NCI-H146 (cell line): Measurements from ENCODE around the gene RCAN2.
"Not testable (repeated sequence)": the region's sequence is repeated elsewhere in the genome, so short reads cannot be mapped to it uniquely, and the experiment has no call there.

Source experiments
- DNase-seq: peaks from one replicate; lab custom pipeline; 2025; lab: John Stamatoyannopoulos, UW

The RCAN2 gene

DNA sequence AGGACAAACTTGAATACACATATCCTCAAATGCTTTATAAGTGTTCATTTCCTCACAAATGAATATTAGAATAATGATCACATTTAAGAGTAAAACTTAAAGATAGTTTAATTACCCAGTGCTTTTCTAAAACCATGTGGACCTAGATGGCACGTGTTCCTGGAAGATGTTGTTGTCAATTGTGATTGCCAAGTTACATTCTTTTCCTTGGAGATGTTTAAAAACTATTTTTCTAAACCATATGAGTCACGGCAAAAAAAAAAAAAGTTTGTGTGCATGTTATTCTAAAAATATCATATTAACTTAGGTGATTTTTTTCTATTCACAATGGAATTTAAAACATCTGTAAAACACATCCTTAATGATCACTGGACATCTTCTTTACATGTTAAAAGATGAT, 51.1 kb downstream of the RCAN2 start:
- no peak for DNase-seq

DNA sequence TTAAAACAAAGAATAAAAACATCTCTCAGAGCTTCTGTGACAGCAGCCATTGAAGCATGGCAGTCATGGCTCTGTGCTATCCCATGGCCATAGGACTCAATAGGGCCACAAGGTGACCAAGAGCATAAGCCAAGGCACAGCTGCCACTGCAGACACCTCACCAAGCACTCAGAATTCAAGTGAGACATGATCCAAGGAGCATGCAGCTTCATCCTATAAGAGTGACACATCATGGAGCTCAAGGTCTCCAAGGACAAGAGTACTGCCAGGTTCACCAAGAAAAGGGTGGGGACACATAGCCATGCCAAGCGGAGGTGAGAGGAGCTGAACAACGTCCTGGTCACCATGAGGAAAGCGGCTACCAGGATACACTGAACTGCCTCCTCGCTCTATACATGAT, 53.0 kb downstream of the RCAN2 start:
- DNase-seq = no peak

DNA sequence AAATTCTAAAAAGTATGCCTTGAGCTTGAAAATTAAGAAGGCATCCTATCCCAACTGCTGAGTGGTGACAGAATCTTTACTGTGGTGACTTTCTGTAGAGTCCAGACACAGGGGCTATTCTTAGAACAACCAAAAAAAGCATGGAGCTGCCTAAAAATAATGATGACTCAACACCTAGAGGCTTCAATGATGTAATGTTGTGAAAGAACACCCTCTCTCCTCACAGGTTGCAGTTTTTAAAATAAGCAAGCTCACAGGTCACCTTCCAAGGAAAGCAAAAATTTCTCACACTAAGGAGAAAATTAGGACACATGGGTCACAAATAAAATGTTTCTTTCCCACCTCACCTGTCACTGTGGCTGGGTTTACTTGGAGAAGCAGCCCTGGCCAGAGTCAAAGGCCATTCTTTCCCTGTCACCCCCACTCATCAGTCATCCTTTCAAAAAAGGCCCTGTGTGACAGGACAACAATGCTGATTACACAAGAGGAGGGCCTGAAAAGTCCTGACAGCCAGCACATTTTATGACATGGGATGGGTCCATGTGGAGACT, 53.5 kb downstream of the RCAN2 start:
- DNase-seq = no peak

DNA sequence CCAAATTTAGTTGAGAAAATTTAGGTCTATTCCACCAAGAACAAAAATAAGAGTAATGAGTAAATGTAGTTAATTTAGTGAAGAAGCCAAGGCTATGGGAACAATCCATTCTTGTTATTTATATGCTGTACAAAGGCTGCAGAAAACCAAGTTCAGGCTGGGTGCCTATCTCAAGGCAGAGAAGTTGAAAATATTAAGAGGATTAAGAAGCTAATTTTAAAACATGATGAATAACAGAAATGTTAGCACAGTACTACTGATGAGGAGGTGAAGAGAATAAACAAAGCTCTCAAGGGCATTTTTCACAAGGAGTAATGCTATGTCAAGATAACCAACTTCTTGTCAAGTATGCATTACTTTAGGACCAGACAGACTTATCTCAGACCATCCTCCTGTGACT, 68.6 kb downstream of the RCAN2 start:
- DNase-seq = no peak

DNA sequence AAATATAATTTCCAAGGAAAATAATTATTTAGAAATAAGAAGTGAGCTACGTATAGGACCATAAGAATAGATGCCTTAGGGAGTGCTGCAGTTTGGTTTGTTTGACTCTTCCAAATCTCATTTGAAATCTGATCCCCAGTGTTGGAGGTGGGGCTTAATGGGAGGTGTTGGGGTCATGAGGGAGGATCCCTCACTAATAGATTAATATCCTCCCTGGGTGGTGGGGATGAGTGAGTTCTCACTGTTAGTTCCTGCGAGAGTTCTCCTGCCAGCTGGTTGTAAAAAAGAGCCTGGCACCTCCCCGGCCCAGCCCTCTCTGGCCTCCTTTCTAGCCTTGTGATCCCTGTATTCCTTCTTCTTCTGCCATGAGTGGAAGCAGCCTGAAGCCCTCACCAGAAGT, 69.3 kb downstream of the RCAN2 start:
- DNase-seq = no peak

DNA sequence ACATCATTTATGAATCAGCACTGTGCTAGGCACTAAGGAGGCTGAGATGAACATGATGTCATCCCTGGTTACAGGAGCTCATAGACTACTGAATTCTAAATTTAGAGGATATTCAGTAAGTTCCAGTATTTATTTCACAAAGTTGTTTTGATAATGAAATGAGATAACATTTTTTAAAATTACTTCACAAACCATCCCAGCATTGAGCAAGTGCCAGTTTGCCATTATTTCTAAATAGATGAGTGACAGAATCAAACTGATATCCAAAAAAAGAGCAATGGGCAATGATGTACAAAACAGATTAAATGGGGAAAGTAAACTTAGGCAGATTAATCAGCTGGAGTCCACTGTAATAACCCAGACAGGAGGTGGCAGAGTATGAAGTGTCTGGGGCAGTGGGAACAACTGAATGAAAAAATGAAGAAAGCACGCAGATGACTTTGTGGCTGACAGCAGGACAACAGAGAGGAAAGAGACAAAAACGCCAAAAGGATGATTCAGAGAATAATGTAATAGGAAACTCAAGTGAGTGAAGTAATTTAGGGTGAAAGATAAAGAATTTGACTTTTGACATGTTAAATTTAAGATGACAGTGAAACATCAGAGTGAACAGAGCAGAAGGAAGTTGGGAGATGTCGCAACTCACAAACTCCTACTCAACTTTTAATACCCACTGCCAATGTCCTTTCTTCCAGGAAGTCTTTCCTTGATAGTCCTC, 70.2 kb downstream of the RCAN2 start:
- no peak for DNase-seq

DNA sequence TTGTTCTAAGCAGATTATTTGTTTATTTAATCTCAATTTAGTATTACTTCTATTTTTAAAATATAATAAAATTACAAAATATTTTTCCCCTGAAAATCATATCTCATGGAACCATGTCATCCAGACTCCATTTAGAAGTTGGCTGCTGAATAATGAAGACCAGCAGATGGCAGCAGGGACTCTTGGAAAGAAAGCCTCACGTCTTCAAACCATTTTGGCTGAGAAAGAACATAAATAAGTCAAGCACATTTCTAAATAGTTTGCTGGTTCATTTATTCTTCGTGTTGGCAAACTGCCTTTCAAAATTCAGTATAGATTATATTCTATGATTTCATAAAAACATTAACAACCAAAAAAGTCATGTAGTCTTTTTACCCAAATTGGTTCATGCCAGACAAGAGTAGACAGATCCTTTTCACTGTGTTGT, 71.7 kb downstream of the RCAN2 start:
- DNase-seq = peak; percentile 2

DNA sequence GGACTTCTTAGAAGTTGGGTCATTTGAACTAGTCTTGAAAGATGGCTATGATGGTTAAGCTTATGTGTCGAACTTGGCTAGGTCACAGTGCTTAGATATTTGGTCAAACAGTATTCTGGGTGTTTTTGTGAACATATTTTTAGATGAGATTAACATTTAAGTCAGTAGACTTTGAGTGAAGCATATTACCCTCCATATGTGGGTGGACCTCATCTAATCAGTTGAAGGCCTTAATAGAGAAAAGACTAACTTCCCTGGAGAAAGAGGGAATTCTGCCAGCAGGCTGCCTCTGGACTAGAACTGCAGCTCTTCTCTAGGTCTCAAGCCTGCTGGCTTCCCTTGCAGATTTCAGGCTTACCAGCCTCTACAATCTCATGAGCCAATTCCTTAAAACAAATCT, 76.9 kb downstream of the RCAN2 start:
- DNase-seq = no peak

DNA sequence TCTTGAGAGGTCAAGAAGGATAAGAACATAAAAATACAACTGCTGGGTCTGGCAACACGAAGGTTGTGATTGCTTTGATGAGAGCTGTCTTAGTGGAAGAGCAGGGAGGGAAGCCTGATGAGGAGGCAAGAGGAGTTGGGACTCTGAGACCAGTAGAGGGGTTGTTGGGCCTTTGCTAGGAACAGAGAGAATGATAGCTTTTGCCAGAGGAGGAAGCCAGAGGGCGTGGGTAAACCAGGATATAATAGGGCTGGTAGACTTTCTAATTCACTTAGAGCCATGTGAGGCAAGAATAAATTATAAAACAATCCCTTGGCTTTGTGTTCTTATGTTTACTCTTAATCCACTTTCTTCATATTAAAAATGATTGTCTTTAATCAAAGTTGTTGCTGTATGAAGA, 78.6 kb downstream of the RCAN2 start:
- no peak for DNase-seq

DNA sequence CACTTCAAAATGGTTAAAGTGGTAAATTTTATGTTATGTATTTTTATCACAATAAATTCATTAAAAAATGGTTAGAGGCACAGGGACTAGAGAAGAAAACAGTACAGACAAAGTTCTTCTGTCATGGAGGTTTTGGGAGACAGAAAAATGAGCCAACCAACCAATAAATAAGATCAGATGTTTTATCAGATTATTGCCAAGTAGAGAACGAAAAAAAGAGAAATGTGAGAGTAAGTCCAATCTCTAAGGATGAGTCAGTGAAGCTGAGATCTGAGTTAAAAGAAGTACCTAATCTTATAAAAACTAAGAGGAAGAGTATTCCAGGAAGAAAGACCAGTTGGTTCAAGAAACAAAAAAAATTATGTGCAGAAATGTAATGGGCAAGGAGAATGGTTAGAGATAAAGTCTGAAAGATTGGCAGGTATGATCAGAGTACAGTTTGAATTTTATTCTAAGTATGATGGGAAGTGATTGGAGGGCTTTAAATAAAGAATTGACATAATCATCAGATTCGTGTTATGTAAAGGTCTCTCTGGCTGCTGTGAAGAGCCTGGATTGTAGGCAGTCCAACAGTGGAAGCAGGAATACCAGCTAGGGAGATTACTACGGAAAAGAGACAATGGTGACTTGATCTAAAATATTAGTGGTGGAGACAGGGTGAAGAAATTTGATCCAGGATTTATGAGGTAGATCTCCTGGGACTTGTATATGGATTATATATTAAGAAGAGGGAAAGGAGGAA, 79.6 kb downstream of the RCAN2 start:
- DNase-seq = no peak

DNA sequence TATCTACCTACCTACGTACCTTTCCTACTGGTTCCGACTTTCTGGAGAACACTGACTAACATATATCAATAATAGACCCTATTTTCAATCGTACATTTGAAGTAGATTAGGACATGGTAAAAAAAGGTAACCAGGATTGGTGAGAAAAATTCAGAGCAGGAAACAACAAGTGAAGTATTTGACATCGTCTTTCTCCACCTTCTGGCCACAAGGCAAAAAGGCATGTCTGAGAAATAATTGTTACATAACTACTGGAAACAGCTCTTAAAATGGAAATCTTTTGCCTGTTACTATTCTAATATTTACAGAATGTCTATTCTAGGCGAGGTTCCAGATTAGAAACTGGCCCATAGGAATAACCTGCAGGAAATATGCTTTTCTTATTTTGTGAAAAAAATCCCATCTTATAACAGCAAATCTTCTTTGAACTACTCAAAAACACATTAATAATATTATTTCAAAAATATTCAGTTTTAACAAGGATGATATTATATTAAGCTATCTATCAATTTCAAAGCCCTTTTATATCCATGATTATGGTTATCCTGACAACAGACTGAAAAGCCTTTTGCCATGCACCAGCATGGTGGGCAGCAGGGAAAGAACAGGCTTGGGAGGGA, 80.8 kb downstream of the RCAN2 start:
- DNase-seq = no peak

DNA sequence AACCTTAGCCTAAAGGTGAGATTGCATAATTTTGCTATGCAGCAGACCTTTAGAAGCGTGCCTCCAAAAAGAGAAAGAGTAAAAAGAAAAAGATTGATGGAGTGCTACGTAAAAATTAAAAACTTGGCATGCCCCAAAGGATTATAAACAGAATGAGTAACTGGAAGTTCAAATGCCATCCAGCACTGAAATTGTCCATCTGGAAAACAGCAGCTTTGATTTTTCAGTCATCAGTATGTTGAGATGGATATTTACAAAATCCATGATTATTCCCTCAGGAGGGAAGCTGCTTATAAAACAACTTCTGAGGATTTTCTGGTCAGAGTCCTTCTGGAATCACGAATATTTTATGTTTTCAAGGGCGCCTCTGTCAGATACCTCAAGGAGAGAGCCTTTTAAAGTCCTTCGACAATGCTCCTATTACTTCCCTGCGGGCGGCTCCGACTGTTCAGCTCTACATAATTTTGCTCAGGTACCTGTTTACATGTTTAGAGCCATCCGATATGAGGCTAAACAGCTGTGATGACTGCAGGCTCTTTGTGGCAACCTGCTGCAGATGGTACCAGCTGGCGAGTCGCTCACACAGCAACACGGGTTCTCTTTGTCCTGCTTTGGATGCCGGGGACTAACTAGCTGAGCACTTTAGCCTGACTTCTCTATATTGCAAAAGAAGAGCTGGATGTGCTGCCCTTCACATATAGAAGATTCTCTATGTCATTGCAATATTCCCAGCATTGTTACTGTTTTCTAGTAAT, 83.3 kb downstream of the RCAN2 start:
- DNase-seq = no peak

DNA sequence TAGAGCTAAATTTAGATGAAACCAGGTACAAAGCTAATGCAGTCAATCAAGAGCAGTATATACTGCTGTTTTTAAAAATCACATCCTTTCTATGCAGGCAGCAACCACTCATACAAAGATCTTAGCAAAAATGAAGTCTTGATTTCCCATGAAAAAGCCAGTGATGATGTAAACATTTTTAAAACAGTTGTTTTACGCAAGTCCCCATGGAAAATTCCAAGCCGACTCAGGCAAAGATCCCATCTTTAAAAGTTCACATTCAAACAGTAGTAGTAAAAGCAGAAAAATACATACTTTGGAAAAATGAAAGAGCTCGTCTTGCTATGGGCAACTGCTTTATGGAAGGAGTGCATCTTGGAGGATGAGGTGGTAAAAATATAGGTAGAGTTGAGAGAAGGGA, 84.0 kb downstream of the RCAN2 start:
- DNase-seq = no peak

DNA sequence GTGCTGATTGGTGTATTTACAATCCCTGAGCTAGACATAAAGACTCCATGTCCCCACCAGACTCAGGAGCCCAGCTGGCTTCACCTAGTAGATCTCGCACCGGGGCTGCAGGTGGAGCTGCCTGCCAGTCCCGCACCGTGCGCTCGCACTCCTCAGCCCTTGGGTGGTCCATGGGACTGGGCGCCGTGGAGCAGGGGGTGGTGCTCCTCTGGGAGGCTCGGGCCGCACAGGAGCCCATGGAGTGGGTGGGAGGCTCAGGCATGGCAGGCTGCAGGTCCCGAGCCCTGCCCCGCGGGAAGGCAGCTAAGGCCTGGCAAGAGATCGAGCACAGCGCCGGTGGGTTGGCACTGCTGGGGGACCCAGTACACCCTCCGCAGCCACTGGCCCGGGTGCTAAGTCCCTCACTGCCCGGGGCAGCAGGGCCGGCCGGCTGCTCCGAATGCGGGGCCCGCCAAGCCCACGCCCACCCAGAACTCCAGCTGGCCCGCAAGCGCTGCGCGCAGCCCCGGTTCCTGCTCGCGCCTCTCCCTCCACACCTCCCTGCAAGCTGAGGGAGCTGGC, 85.5 kb downstream of the RCAN2 start:
- DNase-seq = not testable (repeated sequence)

DNA sequence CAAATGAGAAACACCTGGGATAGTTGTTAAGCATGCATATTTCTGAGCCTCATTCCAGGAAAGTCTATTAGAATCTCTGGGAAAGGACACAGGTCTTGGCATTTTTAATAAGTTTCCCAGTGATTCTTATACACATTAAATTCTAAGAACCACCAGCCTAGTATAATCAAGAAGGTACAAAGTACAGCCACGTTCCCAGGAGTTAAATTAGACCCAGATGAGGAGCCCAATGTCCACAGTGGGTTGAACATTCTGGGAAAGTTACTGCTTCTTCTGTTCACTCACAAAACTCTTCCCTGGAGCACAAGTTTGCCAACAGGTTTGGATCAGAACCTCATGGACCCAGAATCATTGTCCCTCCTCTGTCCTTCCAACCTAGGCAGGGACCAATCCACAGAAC, 90.4 kb downstream of the RCAN2 start:
- no peak for DNase-seq

DNA sequence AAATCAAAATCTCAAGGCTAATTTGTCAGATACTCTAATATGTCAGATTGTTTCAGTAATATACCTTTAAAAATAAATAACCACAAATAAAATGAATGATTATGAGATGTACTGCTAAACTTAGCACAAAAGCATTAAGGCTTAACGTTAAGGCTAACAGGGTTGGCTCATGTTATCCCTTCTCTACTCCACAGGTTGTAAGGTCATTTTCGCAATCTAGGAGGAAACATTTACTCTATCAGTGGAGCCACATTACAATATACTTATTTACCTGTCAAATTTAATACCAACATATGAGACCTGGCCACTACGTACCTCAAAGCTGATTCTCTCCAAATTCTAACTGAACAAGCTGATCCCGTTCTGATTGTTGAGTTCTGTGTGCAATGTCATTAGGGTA, 95.7 kb downstream of the RCAN2 start:
- no peak for DNase-seq

DNA sequence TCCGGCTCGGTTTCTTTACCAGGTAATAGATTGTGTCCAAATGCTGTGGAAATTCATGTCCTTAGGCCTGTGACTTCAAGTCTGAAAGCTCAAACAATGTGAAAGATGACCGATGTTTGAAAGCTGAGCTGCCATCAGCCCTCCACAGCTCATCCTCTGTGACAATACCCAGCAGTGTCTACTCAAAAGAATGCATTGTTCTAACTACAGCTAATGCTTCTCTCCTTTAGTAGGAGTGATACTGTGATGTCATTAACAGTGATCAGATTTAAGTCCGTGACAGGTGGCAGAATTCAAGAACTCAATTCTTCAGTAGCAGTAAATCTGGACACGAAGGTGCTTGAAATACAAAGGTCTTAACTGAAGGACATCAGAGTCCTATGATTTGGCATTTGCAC, 97.3 kb downstream of the RCAN2 start:
- DNase-seq = no peak

DNA sequence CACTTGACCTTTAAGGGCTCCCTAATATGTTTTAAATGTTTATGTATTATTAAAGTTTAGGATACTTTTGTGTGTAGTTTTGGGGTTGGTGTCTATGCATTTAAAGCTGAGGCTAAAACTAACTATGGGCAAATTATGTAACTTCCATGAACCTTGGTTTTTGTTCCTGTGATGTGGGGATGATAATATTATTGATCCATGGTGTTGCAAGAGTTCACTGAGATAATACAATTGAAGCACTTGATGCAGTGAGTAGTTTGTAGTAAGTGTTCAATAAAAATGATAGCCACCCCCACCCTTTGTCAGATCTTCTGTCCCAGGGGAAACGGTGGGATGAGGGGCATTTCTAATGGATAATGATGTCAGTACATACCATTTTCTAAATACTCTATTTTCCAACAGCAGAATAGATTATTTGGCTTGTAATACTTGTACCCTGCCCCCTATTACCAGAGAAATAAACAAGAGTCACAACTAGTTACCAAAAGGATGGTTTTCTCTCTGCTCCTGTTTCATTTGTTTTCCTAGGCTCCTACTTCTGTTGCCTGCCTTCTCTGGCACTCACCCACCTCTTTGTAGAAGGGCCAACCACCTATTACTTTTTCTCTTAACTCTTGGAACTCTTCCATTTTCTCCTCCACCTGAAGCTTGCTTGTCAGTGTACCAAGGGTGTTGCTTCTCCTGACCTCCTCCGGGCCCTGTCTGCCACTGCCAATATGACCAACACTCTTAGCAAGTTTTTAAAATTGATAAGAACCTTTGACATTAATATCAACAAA, 97.9 kb downstream of the RCAN2 start:
- DNase-seq = no peak

DNA sequence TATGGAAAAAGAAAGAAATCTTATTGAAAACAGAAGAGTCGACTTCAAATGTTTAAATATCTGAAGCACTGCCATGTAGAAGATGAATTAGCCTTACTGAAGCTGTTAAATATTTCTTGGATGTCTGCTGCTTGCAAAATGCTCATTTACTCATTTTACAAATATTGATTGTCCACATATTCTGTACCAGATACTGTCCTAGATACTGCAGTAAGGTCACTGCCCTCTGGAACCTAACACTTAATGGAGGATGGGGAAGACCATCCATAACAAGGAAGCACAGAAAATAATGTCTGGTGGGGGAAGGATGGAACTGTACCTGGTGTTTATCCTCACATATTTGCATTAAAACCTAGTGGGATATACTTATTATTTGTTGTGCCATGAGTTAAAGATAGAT, 99.0 kb downstream of the RCAN2 start:
- DNase-seq = no peak

DNA sequence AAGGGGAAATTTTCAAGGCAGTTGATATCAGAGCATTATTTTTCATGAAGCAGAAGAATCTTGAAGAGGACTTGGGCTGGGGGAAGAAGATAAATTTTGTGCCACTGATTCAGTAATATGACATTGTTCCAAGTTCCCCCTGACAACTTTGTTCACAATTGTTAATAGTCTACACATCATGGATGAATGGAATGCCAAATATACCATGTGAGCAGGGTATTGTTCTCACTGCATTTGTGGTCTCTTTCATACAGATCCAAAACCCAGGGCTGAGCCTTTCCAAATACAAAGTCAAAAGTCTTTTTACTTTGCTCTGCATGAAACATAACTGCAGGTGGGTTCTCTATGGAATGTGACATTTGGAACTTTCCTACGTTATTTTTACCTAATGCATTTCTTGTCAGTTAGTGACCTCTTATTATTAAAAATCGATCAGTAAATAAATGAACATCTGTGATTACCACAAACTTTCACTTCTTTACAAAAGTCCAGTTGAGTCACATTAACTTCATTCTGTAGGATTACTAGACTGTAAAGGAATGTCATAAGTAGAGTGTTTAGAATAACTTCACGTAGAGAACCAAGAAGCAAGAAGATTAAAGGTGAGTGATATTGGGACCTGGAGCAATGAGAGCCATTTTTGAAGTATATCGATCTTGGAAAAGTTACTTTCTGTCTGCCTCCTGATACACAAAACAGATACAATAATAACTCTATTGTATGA, 100.9 kb downstream of the RCAN2 start:
- DNase-seq = no peak

DNA sequence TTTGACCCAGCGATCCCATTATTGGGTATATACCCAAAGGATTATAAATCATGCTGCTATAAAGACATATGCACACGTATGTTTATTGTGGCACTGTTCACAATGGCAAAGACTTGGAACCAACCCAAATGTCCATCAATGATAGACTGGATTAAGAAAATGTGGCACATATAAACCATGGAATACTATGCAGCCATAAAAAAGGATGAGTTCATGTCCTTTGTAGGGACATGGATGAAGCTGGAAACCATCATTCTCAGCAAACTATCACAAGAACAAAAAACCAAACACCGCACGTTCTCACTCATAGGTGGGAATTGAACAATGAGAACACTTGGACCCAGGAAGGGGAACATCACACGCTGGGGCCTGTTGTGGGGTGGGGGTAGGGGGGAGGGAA, 103.5 kb downstream of the RCAN2 start:
- DNase-seq = not testable (repeated sequence)
